ENCODE data around the gene ZNF454. TPM values are rescaled to one million over a fixed set of nuclear protein-coding genes. Genes with fewer than 3 reads are reported as not detected.

ZNF454 gene
- total and polyA plus RNA-seq, 2 donors, result 0.61 to 1.0 TPM

DNA sequence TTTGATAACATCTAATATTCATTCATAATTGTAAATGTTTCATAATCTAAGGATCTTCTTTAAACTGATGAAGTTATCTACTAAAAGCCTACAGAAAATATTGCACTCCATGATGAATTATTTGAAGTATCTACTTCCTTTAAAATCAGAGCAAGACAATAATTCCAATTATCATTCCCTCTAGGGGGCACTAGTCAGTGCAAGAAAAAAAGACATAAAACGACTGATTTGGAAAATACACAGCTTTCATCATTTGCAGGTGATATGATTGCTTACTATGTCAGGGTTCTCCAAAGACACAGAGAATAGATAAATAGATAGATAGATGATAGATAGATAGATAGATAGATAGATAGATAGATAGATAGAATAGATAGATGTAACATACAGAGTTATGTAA, 67.7 kb downstream of the ZNF454 start:
- Histone ChIP-seq H3K4me1 (ENCODE audit: control insufficient read depth in 2 of 2, insufficient read depth in 2 of 2, low read length in 2 of 2) (no peaks in the 10 kb centered on the region), H3K4me3 (ENCODE audit: low read length in 2 of 2) (no peak overlapping the region), H3K27ac (ENCODE audit: low read depth in 1 of 2, low read length in 1 of 2) (no peak overlapping the region), H3K27me3 (ENCODE audit: control insufficient read depth in 2 of 2, insufficient read depth in 1 of 2, low read length in 1 of 2) (no peaks in the 10 kb centered on the region), H3K36me3 (ENCODE audit: control insufficient read depth in 2 of 2, insufficient read depth in 2 of 2, low read length in 1 of 2) (no peaks in the 10 kb centered on the region), H3K9me3 (ENCODE audit: control insufficient read depth in 2 of 2, insufficient read depth in 1 of 2, low read length in 1 of 2) (peaks cover 0 to 4% of the 10 kb centered on the region in 2 donors)
- no peak for DNase-seq (ENCODE audit: low read depth in 6 of 9, low spot score in 9 of 9)
- WGBS, result 23% methylated on average over 1 of the region's 1 CpG

Other genes starting within 250 kb of the ZNF454 start
- 9.3 TPM for gene ZNF354A, start 210.5 kb upstream of the ZNF454 start, total RNA-seq
- gene ZNF354A, start 210.5 kb upstream of the ZNF454 start, polyA plus RNA-seq, result 21.7 TPM
- gene ZNF354B, start 81.2 kb upstream of the ZNF454 start, total RNA-seq, result 11.9 TPM
- 18.6 TPM for gene ZNF354B, start 81.2 kb upstream of the ZNF454 start, polyA plus RNA-seq
- gene ZFP2, start 45.3 kb upstream of the ZNF454 start, total RNA-seq, result 1.4 TPM
- gene ZFP2, start 45.3 kb upstream of the ZNF454 start, polyA plus RNA-seq, result 2.5 TPM
- not detected for gene GRM6, start 54.1 kb downstream of the ZNF454 start, total RNA-seq
- gene GRM6, start 54.1 kb downstream of the ZNF454 start, polyA plus RNA-seq, result 0.02 TPM
- 5.9 TPM for gene ZNF879, start 82.6 kb downstream of the ZNF454 start, total RNA-seq
- 5.9 TPM for gene ZNF879, start 82.6 kb downstream of the ZNF454 start, polyA plus RNA-seq
- 6.0 TPM for gene ZNF354C, start 119.2 kb downstream of the ZNF454 start, total RNA-seq
- gene ZNF354C, start 119.2 kb downstream of the ZNF454 start, polyA plus RNA-seq, result 2.3 TPM

Data from thymus (tissue), 11 donors.